Vagina (tissue), 2 donors: Measurements from ENCODE around the gene PREB.

ENCODE experiments used
- POLR2A ChIP-seq, 2 donors: fragments of 450-650 bp; IDR thresholded peaks; one replicate each; pipeline ENCODE4 v1.6.1; 2017; ENCODE audit warnings: antibody characterized with exemption in 2 of 2, mild to moderate bottlenecking in 2 of 2, moderate library complexity in 2 of 2
- POLR2AphosphoS5 ChIP-seq, 2 donors: sonication (generic); formaldehyde crosslinking; IDR thresholded peaks; one replicate each; pipeline ENCODE4 v1.9.0; 2017; ENCODE audit warnings: antibody characterized with exemption in 2 of 2, mild to moderate bottlenecking in 2 of 2, low read depth in 1 of 2; ENCODE audit not compliant: insufficient read depth in 1 of 2
- TF ChIP-seq, protein P1 (sequence below), 3 experiments: fragments of 450-650 bp in 2 of 3; fragments of 200-600 bp in 1 of 3; sonication (generic) in 1 of 3; IDR thresholded peaks; one replicate each; pipeline ENCODE4 v1.5.1; 2017 to 2019; ENCODE audit warnings: antibody characterized with exemption in 3 of 3, mild to moderate bottlenecking in 2 of 3, moderate library complexity in 2 of 3

DNA sequence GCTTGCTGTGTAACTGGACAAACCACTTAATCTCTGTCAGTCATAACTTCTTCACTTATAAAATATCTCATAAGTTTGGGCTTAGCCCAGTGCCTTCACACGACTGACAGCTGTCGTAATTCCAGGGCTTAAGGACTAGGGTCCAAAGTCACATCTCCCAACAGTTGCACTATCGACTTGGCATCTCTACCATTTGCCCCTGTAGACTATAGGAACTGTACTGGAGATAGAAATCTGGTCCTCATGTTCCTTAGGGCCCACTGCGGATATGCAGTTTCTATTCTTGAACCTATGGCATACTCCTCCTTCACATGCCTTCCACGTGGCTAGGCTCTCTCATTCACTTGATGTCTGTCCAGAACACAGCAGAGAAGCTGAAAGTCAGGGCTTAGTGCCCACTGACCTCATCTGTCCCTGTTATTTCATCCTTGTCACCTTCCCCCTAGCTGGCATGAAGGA is 8.2 kb downstream of the PREB start:
- TF ChIP-seq, protein P1, sequence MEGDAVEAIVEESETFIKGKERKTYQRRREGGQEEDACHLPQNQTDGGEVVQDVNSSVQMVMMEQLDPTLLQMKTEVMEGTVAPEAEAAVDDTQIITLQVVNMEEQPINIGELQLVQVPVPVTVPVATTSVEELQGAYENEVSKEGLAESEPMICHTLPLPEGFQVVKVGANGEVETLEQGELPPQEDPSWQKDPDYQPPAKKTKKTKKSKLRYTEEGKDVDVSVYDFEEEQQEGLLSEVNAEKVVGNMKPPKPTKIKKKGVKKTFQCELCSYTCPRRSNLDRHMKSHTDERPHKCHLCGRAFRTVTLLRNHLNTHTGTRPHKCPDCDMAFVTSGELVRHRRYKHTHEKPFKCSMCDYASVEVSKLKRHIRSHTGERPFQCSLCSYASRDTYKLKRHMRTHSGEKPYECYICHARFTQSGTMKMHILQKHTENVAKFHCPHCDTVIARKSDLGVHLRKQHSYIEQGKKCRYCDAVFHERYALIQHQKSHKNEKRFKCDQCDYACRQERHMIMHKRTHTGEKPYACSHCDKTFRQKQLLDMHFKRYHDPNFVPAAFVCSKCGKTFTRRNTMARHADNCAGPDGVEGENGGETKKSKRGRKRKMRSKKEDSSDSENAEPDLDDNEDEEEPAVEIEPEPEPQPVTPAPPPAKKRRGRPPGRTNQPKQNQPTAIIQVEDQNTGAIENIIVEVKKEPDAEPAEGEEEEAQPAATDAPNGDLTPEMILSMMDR (IDR thresholded peaks at IDR 0.05): no peak
- TF ChIP-seq POLR2A (IDR thresholded peaks at IDR 0.05) (no peak), POLR2AphosphoS5 (IDR thresholded peaks at IDR 0.05; ENCODE audit: insufficient read depth in 1 of 2, low read depth in 1 of 2) (no peak)
